Stimulated activated CD4-positive, alpha-beta T cell treated with anti-CD3 and anti-CD28 coated beads, Interleukin-4, amount 100 ng/mL, for 1 hour (primary cell): Measurements from ENCODE around the gene IQSEC1.

Experiments used
- DNase-seq: peaks from one replicate; pipeline ENCODE4 v3.0.0-alpha.2; 2020

IQSEC1 gene

DNA sequence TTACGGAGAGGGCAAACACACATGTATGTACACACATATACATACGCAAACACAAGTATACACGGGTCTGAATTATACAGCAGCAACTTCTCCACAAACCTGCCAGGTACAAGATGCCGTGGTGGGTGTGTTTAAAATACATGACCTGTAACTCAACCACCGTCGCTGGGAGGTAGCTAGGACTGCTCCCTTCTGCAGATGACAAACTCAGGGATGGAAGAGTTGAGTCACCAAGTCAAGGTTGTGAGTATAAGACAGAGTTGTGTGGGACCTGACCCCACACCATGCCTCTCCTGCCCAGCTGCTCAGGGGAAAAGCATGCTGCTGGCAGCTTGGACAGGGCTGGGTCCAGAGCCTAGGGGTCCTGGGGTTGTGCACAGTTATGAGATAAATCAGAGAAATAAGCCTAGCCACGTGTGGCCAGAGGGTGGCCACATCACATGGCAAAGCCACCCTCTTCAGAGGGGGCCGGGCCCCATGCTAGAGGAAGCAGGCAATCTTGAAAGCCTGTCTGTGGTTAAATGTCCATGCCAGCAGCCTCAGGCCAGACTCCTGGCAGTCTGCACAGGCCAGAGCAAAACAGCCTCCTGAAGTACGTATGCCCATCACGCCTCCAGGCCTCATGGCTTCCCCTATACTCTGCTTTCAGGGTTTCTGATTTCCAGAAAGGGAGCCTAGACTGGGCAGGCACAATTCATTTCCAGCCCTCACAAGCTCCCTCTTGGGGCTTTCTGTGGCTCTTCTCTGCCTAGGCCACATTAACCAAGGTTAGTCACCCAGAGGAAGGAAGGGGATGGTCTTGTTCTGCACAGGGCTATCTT is 124.1 kb downstream of the IQSEC1 start:
- peak; percentile 25 for DNase-seq

DNA sequence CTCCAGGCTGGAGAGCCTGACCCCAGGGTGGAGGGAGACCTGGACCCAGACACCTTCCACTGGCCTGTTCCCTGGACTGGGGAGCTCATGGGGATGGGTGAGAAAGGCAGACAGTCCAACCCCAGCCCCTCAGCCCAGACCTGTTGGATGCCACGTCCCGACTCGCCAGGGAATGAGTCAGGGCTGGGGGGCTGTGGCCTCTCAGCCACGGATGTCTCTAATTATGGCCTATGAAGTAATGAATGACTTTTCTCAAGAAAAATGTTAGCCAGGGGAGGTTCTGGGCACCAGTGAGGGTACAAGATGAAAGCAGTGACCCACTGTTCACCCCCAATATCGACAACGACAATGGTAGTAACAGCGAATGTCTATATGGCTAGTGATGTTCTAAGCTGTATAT is 124.9 kb downstream of the IQSEC1 start:
- no peak for DNase-seq

DNA sequence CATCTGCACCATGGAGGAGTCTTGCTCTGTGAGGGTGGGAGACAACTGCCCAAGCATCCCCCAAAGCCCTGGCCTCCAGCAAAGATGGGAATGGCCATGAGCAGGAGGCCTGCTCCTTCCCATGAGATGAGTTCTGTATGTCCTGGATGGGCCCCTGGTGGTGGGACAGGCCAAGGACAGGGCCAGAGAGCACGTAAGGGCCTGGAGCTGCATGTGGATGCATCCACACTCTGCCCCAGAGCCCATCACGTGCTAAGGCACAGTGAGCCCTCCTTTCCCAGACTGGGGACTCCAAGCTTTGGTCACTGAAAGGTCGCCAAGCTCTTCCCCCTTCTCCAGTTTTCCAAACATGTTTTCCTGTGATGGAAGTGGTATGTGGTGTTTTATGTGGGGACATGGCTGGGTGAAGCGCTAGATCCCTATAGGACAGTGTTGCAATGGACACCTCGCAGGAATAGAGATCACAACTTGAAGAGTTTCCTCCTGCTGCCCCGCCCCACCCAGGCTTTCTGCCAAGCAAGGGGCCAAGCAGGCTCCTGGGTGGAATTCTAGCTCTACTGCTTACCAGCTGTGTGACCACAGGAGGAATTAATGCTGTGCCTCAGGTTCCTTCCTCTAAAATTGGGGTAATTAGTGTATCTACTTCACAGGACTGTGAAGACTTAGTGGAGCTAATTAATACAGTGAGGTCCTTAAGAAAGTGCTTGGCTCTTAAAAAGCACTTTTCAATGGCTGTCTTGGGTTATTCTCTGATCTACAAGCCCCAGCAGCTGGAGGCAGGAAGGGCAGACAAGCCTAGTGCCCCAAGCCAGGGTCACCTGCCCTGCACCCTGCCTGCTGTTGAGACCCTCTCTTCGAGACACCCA is 125.5 kb downstream of the IQSEC1 start:
- no peak for DNase-seq

DNA sequence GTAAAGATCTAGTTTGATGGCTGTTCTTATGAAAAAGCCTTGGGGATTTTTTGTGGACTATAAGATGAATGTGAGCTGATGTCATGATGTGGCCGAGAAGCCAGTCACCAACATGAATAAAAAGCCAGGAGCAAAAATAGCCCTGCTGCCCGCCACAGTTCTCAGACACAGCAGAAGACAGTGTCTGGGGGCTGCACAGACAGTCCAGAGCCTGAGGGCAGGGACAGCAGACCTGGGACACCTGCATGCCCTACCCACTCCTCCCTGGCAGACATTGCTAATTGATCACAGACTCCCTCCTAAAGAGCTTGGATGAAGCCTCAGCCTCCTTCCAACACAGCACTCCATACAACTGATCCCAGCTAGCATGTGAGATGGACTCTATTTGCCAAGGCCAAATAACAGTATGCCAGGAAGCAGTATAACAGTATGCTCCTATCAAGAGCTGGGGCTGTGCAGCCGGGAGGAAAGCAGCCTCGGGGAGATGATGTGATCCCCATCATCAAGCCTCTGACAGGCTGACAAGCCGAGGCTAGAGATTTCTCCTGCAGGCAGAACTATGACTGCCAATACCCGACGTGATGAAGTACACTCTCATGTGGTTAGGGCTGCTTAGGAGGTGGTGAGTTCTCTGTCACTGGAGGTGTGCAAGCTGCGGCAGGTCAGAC is 126.4 kb downstream of the IQSEC1 start:
- no peak for DNase-seq

DNA sequence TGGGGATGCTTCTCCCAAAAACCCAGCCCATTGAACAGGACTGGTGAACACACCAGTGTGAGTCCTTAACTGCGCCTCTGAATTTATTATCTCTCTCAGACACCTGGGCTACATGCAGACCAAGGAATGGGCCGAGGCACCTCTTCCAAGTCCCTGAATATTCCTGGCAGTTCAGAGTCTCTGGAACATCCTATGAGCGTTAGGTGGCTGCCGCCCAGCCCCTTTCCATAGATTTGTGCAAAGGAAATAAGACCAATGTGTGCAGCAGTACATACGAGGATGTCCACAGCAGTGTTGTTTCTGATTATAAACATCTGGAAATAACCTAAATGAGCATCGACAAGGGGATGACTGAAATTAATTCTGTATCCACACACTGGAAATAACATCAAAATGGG is 127.0 kb downstream of the IQSEC1 start:
- no peak for DNase-seq

DNA sequence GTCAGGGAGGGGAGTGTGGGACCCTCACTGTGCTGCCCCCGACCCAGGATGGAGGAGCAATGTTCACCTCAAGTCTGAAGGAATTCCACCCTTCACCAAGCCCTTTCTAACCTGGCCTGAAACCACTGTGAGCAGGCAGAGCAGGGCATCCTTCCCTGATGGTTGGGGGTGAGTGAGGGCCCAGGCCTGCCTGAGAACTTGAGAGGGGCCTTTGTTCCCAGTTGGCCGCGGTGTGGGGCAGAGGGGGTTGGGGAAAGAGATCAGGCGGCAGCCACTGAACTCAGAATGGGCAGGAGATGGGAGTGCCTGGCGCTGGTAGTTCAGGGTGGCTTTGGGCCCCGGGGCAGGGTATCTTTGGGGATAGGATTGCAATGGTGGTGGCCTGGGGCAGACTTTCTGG is 128.4 kb downstream of the IQSEC1 start:
- no peak for DNase-seq

DNA sequence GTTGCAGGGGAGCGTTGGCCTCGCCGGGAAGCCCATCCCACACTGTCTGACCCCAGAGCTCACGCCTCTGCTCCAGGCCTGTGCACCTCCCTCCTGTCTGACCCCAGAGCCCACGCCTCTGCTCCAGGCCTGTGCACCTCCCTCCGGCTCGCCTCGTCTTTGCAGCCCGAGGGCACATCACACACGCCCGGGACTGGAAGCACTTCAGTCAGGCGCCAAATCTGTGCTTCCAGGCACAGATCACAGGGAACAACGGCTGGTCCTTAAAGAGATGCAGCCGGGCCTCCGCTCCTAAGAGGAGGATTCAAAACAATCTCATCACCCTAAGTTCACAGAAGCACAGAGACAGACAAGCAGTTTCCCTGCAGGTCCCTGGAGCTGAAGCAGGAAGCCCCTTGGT is 128.8 kb downstream of the IQSEC1 start:
- no peak for DNase-seq

DNA sequence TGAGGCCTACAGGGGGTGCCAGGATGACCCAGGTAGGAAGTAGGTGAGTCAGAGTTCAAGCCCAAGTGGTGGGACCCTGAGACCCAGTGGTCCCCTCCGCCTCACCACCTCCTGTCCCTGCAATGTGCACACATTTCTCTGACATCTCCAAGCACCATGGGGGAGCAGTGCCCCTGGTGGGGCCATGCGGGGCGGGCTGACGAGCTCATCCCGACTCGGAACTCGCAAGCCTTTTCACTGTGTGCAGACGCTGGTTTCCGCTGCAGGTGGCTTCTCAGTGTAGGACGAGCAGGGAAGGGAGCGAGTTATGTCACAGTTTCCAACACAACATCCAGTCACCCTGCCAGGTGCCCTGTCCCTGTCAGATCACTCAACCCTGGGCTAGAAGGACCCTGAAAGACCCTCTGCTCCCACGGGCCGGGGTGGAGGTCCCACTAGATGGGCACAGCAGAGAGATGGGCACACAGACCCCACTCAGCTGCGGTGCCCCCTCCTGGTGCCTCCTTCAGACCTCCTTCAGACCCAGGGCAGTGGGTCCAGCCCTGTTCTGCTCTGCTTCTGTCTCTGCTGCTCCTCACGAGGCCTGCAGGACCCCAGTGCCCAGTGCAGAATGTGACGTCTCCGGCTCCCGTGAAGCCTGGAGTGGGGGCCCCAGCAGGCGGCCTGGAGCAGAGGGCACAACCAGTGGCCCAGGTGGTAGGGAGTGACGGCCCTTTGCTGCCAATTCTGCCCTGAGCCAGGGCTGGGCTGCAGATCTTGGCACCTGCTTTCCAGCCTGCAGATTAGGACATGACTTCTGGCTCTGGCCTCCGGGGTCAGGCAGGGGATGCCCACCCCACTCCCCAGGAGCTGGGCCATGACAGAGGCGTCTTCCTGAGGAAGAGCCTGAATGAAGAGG is 129.9 kb downstream of the IQSEC1 start:
- DNase-seq: no peak

DNA sequence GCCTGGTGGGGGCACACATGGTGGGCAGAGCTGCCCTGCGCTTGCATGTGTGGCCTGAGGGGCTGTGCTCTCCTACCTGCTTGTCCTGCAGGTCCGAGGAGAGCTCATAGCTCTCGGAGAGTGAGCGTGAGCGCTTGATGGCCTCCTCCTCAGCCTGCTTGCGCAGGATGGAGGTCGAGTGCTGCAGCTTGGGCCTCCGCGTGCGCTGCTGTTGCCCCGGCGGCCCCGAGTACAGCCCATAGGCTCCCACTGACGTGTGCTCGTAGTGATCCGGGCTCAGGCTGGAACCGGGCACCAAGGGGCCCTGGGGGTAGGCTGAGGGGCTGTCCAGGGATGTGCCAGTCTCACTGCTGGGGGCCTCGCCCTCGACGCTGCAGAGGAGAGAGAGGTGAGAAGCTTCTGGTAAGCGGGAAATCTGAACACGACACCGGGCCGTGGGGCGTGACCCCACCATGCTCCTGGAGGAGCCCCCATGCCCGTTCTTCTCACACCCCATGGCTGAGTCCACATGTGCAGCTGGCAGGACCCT is 131.7 kb downstream of the IQSEC1 start:
- DNase-seq: no peak

DNA sequence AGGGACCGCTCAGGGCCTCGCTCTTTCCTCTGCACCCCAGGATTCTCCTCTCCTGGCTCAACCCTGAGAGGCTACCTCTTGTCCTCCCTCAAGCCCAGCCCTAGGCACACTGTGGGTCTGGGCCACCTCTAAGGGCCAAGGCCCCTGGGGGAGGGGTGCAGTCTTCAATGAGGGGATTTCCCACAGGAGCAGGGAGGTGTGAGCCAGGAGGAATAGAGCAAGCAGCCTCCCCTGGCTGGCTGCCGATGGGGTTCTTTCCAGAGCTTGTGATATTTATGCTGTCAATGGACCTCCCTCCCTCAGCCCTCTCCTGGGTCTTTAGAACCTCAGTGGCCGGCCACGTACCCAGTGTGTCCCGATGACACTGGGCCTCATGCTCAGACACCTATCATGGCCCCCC is 132.4 kb downstream of the IQSEC1 start:
- no peak for DNase-seq

DNA sequence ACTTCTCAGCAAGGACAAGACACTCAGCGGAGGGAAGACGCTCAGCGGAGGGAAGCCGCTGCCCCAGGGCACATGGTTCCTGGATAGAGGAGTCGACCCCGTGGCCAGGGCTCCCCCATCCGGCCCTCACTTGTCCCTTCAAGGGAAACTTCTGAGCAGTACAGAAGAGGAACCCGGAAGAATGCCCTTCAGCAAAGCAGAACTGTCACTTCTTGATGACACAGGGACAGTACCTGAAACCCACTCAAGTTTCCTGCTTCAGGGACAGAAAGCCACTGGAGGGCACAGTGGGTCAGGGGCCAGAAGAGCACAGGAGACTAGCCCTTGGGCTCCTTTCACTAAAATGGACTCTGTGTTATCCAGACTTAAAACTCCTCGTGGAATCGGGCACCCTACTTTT is 134.1 kb downstream of the IQSEC1 start:
- DNase-seq: no peak

DNA sequence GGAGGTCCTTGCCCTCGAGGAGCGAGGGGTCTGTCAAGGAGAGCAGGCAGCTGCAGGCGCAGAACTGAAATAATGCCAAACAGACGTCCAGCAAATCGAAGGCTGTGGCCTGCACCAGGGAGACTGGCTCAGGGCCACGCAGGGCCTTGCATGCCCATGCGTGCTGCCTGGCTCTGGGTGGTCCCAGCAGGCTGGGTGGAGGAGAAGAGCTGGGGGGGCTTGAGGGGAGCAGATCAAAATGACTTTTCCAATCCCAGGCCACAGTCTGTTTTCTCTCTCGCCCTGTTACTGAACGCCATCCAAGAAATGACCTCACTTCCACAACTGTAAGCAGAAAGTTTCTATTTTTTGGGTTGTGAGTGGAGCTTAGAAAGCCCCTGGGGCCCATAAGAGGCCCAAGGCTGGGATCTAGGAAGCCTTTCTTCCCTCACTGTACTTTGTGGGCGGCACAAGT is 134.9 kb downstream of the IQSEC1 start:
- DNase-seq: no peak

DNA sequence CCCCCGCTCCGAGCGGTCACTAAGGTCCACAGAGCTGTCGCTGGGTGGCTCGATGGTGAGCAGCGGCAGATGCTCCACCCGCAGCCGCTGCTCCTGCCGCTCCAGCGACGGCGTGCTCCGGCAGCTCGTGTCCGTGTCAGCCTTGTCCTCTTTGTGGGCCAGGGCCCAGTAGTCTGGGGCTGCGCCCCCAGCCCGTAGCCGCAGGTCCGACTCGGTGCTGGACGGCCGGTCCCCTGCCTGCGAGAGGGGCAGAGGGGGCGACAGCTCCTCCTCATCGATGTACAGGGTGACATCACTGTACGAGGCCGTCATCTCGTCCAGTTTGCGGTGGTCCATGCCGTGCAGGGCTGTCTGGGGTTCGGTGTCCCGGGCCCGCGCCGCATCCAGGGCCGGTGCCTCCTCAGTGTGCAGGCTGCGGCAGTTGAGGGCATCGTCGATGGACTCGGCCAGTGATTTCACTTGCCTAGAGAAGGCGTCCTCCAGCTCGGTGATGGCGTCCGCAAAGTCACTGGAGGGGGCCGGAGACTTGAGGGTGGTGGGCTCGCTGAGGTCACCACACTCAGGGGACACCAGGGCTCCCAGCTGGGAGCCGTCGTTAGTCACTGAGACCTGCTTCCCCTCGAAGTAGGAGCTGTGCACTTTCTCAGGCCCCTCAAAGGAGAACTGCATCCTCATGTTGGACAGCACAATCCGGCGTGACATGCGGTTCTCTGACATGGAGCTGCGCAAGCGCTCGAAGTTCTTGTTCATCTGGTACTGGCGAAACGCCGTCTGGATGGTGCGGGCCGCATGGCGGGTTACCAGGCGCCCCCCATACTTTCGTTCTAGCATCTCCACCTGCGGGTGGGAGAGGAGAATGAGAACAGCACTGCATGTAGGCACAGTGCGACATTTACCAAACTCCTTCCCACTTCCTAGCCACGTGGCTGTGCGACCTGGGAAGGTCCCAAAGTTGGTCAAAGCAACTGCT is 137.1 kb downstream of the IQSEC1 start:
- DNase-seq: no peak

DNA sequence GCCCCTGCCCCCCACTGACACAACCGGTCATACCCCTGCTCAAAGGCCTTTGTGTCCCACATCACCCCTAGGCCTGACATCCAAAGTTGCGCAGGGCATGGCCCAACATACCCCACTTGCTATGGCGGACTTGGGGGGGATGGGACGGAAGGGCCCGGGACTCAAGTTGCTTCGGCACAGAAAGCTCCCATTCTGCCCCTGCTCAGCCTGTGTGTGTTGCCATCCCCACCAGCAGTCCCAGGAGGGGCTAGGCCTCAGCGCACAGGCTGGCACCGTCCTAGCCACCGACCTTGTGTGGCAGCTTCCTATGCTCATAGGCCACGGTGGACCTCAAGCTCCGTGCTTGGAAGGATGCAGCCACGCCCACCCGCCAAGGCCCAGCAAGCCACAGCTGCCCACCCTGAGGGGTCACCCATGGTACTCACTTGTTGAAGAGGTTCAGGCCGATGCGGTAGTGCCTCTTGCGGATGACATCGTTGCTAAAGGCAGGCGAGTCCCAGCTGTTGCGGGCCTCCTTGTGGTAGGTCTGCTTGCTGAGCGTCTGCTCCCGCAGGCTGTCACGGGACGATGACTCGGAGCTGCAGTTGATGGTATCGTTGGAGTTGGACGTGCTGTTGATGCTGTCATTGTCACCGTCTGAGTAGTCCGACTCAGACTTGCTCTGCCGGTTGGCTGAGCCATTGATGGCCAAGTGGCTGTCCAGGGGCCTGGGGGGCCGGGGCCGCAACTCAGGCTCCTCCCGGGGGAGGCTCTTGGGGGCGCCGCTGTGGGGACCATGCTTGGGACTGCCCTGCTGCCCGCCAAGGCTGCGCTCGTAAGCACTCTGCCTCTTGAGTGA is 138.0 kb downstream of the IQSEC1 start:
- DNase-seq: no peak

DNA sequence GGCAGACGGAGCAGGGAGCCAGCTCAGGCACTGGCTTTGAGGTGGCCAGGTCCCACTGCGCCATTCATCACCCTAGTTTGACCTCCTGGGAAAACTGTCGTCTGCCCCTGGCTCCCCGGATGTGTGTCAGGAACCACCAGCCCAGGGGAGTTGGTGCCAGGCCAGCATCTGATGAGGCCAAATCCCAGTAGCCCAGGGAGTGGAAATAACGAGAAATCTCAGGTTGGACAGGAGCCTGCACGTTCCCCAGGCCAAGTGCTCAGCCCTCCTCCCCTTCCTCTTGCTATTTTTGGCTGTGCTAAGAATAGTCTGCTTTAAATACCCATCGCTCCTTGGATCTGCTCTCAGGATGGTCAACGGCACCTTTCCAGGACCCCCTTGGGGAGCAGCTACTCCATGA is 138.8 kb downstream of the IQSEC1 start:
- DNase-seq: no peak

DNA sequence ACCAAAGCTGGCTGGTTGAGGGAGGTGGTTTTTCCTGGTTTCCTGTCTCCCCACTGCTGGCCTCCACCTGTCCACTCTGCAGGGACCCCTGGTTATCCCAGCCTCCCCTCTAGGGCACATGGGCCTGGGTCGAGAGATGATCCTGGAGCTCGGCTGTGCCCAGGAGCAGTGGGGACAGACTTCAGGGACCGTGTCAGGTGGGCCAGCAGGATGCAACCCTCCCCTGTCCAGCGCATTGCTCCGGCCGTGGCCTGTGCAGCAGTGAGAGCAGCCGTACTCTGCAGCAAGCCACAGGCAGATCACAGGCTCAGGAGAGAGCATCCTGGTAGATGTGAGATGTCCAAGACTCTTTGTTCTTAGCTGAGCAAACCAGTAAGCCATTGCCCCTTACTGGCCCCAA is 139.3 kb downstream of the IQSEC1 start:
- DNase-seq: no peak

DNA sequence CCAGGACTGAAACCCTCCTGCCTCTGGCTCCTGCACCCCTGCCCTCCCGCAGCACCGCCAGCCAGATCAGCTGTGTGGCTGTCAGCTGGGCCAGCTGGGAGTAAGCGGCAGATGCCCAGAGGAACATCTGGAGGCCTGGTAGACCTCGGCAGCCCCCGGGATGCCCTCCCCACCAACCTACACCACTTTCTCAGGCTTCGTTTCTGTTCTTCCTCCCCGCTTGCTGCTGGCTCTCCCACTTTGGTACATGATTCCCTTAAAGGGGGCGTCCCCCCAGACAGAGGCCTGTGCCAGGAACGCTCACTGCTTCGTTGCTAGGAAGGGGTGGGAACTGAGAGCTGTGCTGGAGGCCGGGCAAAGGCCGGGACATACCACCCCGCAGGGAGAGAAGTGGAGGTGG is 140.5 kb downstream of the IQSEC1 start:
- DNase-seq: no peak

DNA sequence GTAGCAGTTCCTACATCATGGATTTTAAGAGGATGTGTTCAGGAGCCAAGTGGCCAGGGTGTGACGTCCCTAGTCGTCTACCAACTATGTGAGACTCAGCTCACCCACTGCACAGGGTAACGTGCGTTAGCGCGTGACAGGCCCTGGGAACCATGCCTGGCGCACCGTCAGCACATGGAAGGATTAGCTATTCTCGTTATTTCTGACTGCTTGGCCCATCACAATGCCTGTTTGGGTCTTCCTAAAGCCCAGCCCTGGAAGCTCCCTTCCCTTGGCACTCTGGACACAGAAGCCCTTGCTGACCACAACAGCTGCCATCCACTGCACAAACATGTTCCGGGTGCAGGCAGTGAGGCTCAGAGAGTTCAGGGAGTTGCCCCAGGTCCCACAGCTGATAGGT is 140.9 kb downstream of the IQSEC1 start:
- DNase-seq: no peak

DNA sequence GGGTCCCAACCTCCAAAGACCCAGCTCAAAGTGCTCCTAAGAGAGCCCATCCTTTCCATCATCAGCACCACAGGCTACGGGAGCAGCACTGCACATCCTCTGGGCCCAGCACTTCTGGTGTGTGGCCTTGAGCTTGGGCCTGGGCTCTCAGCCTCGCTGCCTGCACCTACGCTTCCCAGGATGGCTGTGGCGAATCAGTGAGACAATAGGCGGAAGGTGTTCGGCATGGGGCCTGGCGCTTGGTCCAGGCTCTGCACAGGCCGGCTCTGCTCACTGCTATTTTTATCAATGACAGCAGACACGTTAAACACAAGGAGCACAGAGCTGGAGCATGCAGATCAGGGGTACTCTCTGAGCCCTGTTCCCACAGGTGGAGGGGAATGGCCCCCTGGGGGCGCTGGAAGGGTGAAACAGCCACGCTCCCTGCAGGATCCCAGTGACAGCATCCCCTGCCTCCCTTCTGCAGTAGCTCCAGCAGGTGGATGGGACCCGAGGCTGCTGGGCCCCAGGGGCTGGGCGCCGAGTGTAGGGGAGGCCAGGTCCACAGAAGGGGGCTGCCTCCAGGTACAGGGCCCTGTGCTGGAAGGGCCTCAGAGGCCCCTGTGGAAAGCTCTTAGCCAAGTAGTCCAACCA is 141.8 kb downstream of the IQSEC1 start:
- DNase-seq: no peak

DNA sequence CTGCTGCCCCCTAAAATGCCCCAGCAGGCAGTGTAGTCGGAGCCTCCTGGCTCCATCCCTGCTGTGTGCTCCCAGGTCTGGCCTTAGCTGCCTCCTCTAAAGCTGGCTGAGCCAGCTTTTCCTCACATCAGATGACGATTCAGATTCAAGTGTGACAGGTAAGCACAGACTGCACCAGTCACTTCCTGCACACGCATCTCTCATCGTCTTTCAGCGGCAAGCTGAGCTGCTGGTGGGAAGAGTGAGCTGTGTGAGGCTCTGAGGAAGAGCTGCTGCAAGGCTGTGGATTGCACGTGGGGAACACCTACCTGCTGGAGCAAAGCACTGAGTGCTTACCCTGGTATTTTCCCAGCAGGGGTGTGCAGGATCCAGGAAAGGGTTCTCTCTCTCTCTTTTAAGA is 143.4 kb downstream of the IQSEC1 start:
- no peak for DNase-seq
